HepG2 (cell line): Measurements from ENCODE around the gene ADAMTS17. TPM values are rescaled to one million over a fixed set of nuclear protein-coding genes. Genes with fewer than 3 reads are reported as not detected.

Source experiments
- ATAC-seq: fragments of 200-7000 bp; cut with Tn5 transposase; 3 replicates; pipeline ENCODE4 v1.9.1; 2020; ENCODE audit warnings: mild to moderate bottlenecking, moderate library complexity
- BruUV-seq: library from RNA; stranded (reverse); fragments of 400-500 nt; replicated peaks from 2 replicates; lab custom pipeline; 2021; lab: Mats Ljungman, UMichigan
- CTCF ChIA-PET: fragments of 300-600 bp; formaldehyde crosslinking; extraction: SDS; loops from one replicate; lab custom pipeline; 2021; ENCODE audit warnings: low total read pairs, inconsistent platforms, low intra/inter-chr PET ratio; lab: Yijun Ruan, JAX
- POLR2A ChIA-PET: fragments of 350-600 bp; sonication (Branson Sonifier 250); formaldehyde crosslinking; loops from one replicate; lab custom pipeline; 2020; ENCODE audit warnings: antibody characterized with exemption, inconsistent platforms; lab: Yijun Ruan, JAX
- DNase-seq: peaks from one replicate; pipeline ENCODE4 v3.0.0-alpha.2; 2015; ENCODE audit warnings: low spot score
- FAIRE-seq: peaks from 3 replicates; lab custom pipeline; 2011; peaks lifted over from hg19 to GRCh38; lab: Jason Lieb, UNC
- H2AFZ ChIP-seq: one replicate; pipeline ENCODE4 v1.6.1; 2011; ENCODE audit warnings: low read length, inconsistent platforms
- H3K27ac ChIP-seq: fragments of 300-600 bp; 3 replicates; pipeline ENCODE4 v1.8.0; 2011; ENCODE audit warnings: mixed run types, mild to moderate bottlenecking, mixed read lengths, low read length, inconsistent platforms; ENCODE audit not compliant: insufficient read depth; ENCODE audit errors: extremely low read length
- H3K27me3 ChIP-seq, 2 experiments: fragments of 200-600 bp in 1 of 2; 2 replicates in 1 of 2; 3 replicates in 1 of 2; pipeline versions ENCODE4 v1.6.0 to v1.8.0; 2011; ENCODE audit warnings: low read length in 2 of 2, mild to moderate bottlenecking in 2 of 2, moderate library complexity in 2 of 2, inconsistent platforms in 1 of 2; ENCODE audit not compliant: insufficient read depth in 2 of 2, control insufficient read depth in 1 of 2
- H3K36me3 ChIP-seq, 2 experiments: fragments of 200-600 bp in 1 of 2; replicated peaks in 1 of 2; 2 replicates in 1 of 2; 3 replicates in 1 of 2; pipeline versions ENCODE4 v1.5.1 to v1.8.0; 2011; ENCODE audit warnings: low read length in 2 of 2, inconsistent platforms in 1 of 2; ENCODE audit not compliant: insufficient read depth in 2 of 2, control insufficient read depth in 1 of 2
- H3K4me1 ChIP-seq: 2 replicates; pipeline ENCODE4 v1.5.1; 2012; ENCODE audit warnings: low read length, inconsistent platforms; ENCODE audit not compliant: insufficient read depth
- H3K4me2 ChIP-seq: 2 replicates; pipeline ENCODE4 v1.6.0; 2011; ENCODE audit warnings: low read depth, low read length, inconsistent platforms
- H3K4me3 ChIP-seq, 3 experiments: fragments of 200-600 bp in 1 of 3; sonication (generic), shearing (Covaris generic) in 1 of 3; replicated peaks in 1 of 3; 2 replicates each; pipeline ENCODE4 v1.5.1; 2011 to 2016; ENCODE audit warnings: low read length in 3 of 3, inconsistent platforms in 2 of 3, low read depth in 2 of 3, mild to moderate bottlenecking in 2 of 3, control low read depth in 1 of 3, mixed read lengths in 1 of 3; ENCODE audit not compliant: insufficient read depth in 1 of 3
- H3K79me2 ChIP-seq: one replicate; pipeline ENCODE4 v1.6.1; 2011; ENCODE audit warnings: low read length, inconsistent platforms; ENCODE audit not compliant: insufficient read depth
- H3K9ac ChIP-seq: 2 replicates; pipeline ENCODE4 v1.6.0; 2011; ENCODE audit warnings: mild to moderate bottlenecking, low read depth, low read length, inconsistent platforms; ENCODE audit not compliant: insufficient read depth
- H3K9me3 ChIP-seq: 2 replicates; pipeline ENCODE4 v1.5.1; 2012; ENCODE audit warnings: mild to moderate bottlenecking, low read length
- H4K20me1 ChIP-seq: 2 replicates; pipeline ENCODE4 v1.6.0; 2011; ENCODE audit warnings: inconsistent platforms, mild to moderate bottlenecking, low read length, moderate library complexity; ENCODE audit not compliant: insufficient read depth
- CEBPG ChIP-seq: IDR thresholded peaks from 2 replicates; pipeline ENCODE4 v1.6.1; 2016
- DZIP1 ChIP-seq: sonication (generic); formaldehyde crosslinking; IDR thresholded peaks from 2 replicates; pipeline ENCODE4 v1.5.0; 2020; ENCODE audit warnings: mild to moderate bottlenecking, missing genetic modification reagents
- JUN ChIP-seq: sonication (generic); formaldehyde crosslinking; IDR thresholded peaks from 2 replicates; pipeline ENCODE4 v1.4.0; 2020; ENCODE audit warnings: mild to moderate bottlenecking, missing genetic modification reagents
- PCBP1 ChIP-seq: fragments of 200-400 bp; formaldehyde crosslinking; IDR thresholded peaks from 2 replicates; pipeline ENCODE4 v1.6.1; 2017; ENCODE audit warnings: mild to moderate bottlenecking, low read depth, low read length, borderline replicate concordance
- PREB ChIP-seq: sonication (generic); formaldehyde crosslinking; IDR thresholded peaks from 2 replicates; pipeline ENCODE4 v1.4.0; 2020; ENCODE audit warnings: missing genetic modification reagents
- PRMT3 ChIP-seq: sonication (generic); formaldehyde crosslinking; IDR thresholded peaks from 2 replicates; pipeline ENCODE4 v1.8.1; 2022; ENCODE audit warnings: low read depth, mild to moderate bottlenecking, moderate library complexity, missing genetic modification reagents, borderline replicate concordance
- SIN3B ChIP-seq: fragments of 150-350 bp; IDR thresholded peaks from 2 replicates; pipeline ENCODE4 v1.6.1; 2014; ENCODE audit warnings: low read length
- SNRNP70 ChIP-seq: fragments of 200-400 bp; formaldehyde crosslinking; IDR thresholded peaks from 2 replicates; pipeline ENCODE4 v1.6.1; 2017; ENCODE audit warnings: mild to moderate bottlenecking, low read depth, low read length, moderate library complexity
- YEATS4 ChIP-seq: sonication (generic); formaldehyde crosslinking; IDR thresholded peaks from 2 replicates; pipeline ENCODE4 v1.4.0; 2020; ENCODE audit warnings: missing genetic modification reagents, borderline replicate concordance
- ZFAT ChIP-seq: sonication (generic); formaldehyde crosslinking; conservative IDR thresholded peaks from 2 replicates; pipeline ENCODE4 v1.8.1; 2023; ENCODE audit warnings: missing genetic modification reagents, inconsistent platforms
- ZKSCAN1 ChIP-seq: fragments of 150-350 bp; IDR thresholded peaks from 2 replicates; pipeline ENCODE4 v1.6.1; 2014; ENCODE audit warnings: low read length
- ZNF234 ChIP-seq: sonication (generic); formaldehyde crosslinking; conservative IDR thresholded peaks from 2 replicates; pipeline ENCODE4 v1.5.1; 2020; ENCODE audit warnings: mild to moderate bottlenecking, missing genetic modification reagents
- ZNF563 ChIP-seq: sonication (generic); formaldehyde crosslinking; IDR thresholded peaks from 2 replicates; pipeline ENCODE4 v1.8.0; 2022; ENCODE audit warnings: mild to moderate bottlenecking, moderate library complexity, missing genetic modification reagents
- ZNF674 ChIP-seq: sonication (generic); formaldehyde crosslinking; IDR thresholded peaks from 2 replicates; pipeline ENCODE4 v1.5.0; 2020; ENCODE audit warnings: low read depth, mild to moderate bottlenecking, missing genetic modification reagents
- WGBS: methylation state at CpG from one replicate; pipeline ENCODE4 v1.1.6; 2017; ENCODE audit warnings: low lambda C conversion rate; 5-methylcytosine and 5-hydroxymethylcytosine counted together
- in situ Hi-C: cut with HindIII; loops from 2 replicates; pipeline ENCODE4 v1.10.0; 2017; ENCODE audit warnings: low pct_unique_long_range_greater_than_20kb; ENCODE audit not compliant: extremely low pct_ligation_motif_present
- intact Hi-C: fragments of 100-400 bp; cut with micrococcal nuclease; formaldehyde crosslinking; loops from one replicate; pipeline ENCODE4 v1.10.0; 2022; ENCODE audit not compliant: unreplicated experiment
- polyA plus RNA-seq, 8 experiments: library from polyadenylated mRNA; depleted of rRNA in 3 of 8; stranded (reverse) in 7 of 8; unstranded in 1 of 8; fragments of >200 nt; fragmentation: Illumina TruSeq in 4 of 8; extraction: Trizol in 4 of 8; gene quantifications; 2 replicates each; pipeline versions ENCODE4 v1.2.1 to v1.2.3, GENCODE V29; 2011 to 2016; ENCODE audit warnings: low read depth in 4 of 8, missing spikeins in 1 of 8, mixed read lengths in 1 of 8; ENCODE audit not compliant: insufficient read depth in 1 of 8
- total RNA-seq, 5 experiments: library from RNA; depleted of rRNA; stranded (reverse); fragments of >200 nt; fragmentation: Illumina TruSeq; extraction: Trizol; gene quantifications; 2 replicates each; pipeline ENCODE4 v1.2.3, GENCODE V29; 2016; ENCODE audit warnings: low read depth in 1 of 5
- TF ChIP-seq, protein P1 (sequence below): sonication (generic); formaldehyde crosslinking; IDR thresholded peaks from 2 replicates; pipeline ENCODE4 v1.8.0; 2022; ENCODE audit warnings: low read depth, missing genetic modification reagents
- TF ChIP-seq, protein P2 (sequence below): IDR thresholded peaks from 2 replicates; pipeline ENCODE4 v1.6.1; 2018; ENCODE audit warnings: missing genetic modification reagents, mild to moderate bottlenecking, missing compliant biosample characterization

Gene ADAMTS17
- total and polyA plus RNA-seq, 2 of the 13 experiments (the other 11 are each of a cell fraction or from before 2014, with no cell fraction given): 0.02 to 0.04 TPM

DNA sequence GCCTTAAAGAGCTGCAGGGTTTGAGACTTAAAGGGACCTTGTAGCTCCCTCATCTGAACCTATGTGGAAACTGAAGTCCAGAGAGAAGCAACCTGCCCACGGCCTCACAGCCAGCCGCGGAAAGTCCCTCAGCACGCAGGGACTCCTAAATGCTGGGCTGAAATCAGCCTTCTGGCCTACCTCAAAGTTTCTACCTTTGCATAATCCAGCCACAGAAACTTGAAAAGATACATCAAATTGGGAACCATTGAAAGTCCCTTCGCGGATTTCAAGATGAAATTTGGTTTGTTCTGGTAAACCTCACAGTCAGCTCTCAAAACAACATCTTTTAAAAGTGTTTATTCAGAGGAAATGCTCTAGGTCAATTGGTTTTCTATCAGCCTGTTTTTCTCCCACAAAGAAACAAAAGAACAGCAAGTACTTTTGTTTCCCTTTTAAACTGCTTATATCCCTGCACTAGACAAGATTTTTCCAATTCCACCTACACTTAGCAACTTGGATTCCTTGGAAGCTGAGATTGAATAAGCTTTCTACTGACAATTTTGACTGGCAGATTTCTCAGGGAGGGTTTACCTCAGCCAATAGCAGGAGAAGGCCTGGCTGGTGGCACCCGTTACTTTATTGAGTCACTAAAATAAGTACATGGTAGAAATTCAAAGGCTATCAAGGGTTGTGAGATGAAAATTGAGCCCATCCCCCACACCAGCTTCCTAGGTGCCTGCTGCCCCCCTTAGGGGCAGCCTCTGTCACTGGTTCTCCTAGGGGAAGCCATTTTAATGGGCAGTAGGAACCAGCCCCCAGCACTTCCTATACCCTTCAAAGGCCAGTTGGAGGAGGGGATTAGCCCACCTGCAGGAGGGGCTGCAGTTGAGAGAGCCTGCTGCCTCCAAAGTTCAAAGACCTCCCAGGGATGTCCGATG is 171.2 kb downstream of the ADAMTS17 start:
- no peaks in the 10 kb centered on the region for H3K4me1 ChIP-seq
- POLR2A ChIA-PET: no interaction called here
- no peak overlapping the region for H3K4me3 ChIP-seq
- H3K9me3 ChIP-seq: peaks cover 19% of the 10 kb centered on the region
- H2AFZ ChIP-seq: no peak overlapping the region
- WGBS: 64% methylated on average over 7 of the region's 8 CpGs
- no peak for FAIRE-seq
- TF ChIP-seq SIN3B: no peak
- no peak for TF ChIP-seq PREB
- TF ChIP-seq PRMT3: no peak
- no peak for TF ChIP-seq ZKSCAN1
- TF ChIP-seq YEATS4 (CRISPR knock-in tag): no peak
- TF ChIP-seq DZIP1 (CRISPR knock-in tag): no peak
- TF ChIP-seq CEBPG (CRISPR knock-in tag): no peak
- no peak for TF ChIP-seq SNRNP70
- TF ChIP-seq, protein P1, sequence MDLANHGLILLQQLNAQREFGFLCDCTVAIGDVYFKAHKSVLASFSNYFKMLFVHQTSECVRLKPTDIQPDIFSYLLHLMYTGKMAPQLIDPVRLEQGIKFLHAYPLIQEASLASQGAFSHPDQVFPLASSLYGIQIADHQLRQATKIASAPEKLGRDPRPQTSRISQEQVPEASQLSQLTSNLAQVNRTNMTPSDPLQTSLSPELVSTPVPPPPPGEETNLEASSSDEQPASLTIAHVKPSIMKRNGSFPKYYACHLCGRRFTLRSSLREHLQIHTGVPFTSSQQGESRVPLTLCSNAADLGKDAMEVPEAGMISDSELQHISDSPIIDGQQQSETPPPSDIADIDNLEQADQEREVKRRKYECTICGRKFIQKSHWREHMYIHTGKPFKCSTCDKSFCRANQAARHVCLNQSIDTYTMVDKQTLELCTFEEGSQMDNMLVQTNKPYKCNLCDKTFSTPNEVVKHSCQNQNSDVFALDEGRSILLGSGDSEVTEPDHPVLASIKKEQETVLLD (CRISPR knock-in tag): no peak
- TF ChIP-seq ZNF563 (CRISPR knock-in tag): no peak
- TF ChIP-seq, protein P2, sequence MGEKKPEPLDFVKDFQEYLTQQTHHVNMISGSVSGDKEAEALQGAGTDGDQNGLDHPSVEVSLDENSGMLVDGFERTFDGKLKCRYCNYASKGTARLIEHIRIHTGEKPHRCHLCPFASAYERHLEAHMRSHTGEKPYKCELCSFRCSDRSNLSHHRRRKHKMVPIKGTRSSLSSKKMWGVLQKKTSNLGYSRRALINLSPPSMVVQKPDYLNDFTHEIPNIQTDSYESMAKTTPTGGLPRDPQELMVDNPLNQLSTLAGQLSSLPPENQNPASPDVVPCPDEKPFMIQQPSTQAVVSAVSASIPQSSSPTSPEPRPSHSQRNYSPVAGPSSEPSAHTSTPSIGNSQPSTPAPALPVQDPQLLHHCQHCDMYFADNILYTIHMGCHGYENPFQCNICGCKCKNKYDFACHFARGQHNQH (CRISPR knock-in tag): no peak
- TF ChIP-seq ZNF674 (CRISPR knock-in tag): no peak
- no peak for TF ChIP-seq ZNF234 (CRISPR knock-in tag)
- TF ChIP-seq JUN (CRISPR knock-in tag): no peak
- TF ChIP-seq ZFAT (CRISPR knock-in tag): no peak
- TF ChIP-seq PCBP1: no peak
- TF ChIP-seq, all 625 proteins: peak for 0
- in situ Hi-C loops: no loop called here
- Histone ChIP-seq H3K27ac (no peak overlapping the region), H4K20me1 (no peaks in the 10 kb centered on the region), H3K27me3 (no peaks in the 10 kb centered on the region), H3K4me2 (no peak overlapping the region), H3K36me3 (no peaks in the 10 kb centered on the region), H3K79me2 (no peaks in the 10 kb centered on the region), H3K9ac (no peak overlapping the region)
- BruUV-seq: no TSS peak
- DNase-seq (no peak), ATAC-seq (no peak)
- CTCF ChIA-PET: no interaction called here
- intact Hi-C loops: no loop called here
